HG03060 (cell line): ENCODE measurements around the gene BRME1.

Experiments used
- ATAC-seq: cut with Tn5 transposase; IDR thresholded peaks from one replicate; pipeline ENCODE4 v1.9.1; 2021; ENCODE audit warnings: low read depth, moderate number of reproducible peaks; ENCODE audit not compliant: unreplicated experiment

The BRME1 gene

GRCh38 chr19:13905634-13906520 is at the start of gene BRME1, which contains the start of gene CC2D1A:
Gene BRME1 (minus strand): TSS chr19:13906117. CDS start chr19:13904892, 1,225 bp downstream.
Gene CC2D1A (plus strand): TSS chr19:13906201. CDS start chr19:13906442, 241 bp downstream.
- no peak for ATAC-seq

GRCh38 chr19:13954185-13954584 is 48.3 kb upstream of the BRME1 start:
- ATAC-seq, result no peak

- ATAC-seq, result no peak
These were observed 47.1 kb upstream of the BRME1 start for GRCh38 chr19:13952931-13953531.

- ATAC-seq, result peak; percentile 98
These were observed 46.4 kb upstream of the BRME1 start, which contains the start of gene DCAF15 for GRCh38 chr19:13952154-13952930. Gene DCAF15 (plus strand): TSS chr19:13952509. CDS start chr19:13952513, 4 bp downstream.

- ATAC-seq, result no peak
These were observed 45.9 kb upstream of the BRME1 start for GRCh38 chr19:13951799-13952153.

- ATAC-seq, result no peak
These were observed 45.1 kb upstream of the BRME1 start for GRCh38 chr19:13951043-13951442.

- ATAC-seq, result no peak
These were observed 40.5 kb upstream of the BRME1 start for GRCh38 chr19:13946414-13946813.

- ATAC-seq, result no peak
These were observed 36.2 kb upstream of the BRME1 start for GRCh38 chr19:13942023-13942684.

- ATAC-seq, result no peak
These were observed 32.6 kb upstream of the BRME1 start, which contains the start of gene PODNL1 for GRCh38 chr19:13938301-13939064. Gene PODNL1 (minus strand): TSS chr19:13938417. CDS start chr19:13938181, 236 bp downstream.

GRCh38 chr19:13937479-13938300 is 31.8 kb upstream of the BRME1 start:
- ATAC-seq, result no peak

- no peak for ATAC-seq
These were observed 30.0 kb upstream of the BRME1 start for GRCh38 chr19:13935765-13936510.

- no peak for ATAC-seq
These were observed 28.8 kb upstream of the BRME1 start for GRCh38 chr19:13934785-13935109.

GRCh38 chr19:13932911-13933393 is 27.0 kb upstream of the BRME1 start:
- ATAC-seq, result no peak

- ATAC-seq, result no peak
These were observed 26.3 kb upstream of the BRME1 start for GRCh38 chr19:13932149-13932637.

- ATAC-seq, result no peak
These were observed 25.7 kb upstream of the BRME1 start for GRCh38 chr19:13931391-13932148.

- ATAC-seq, result no peak
These were observed 24.5 kb upstream of the BRME1 start for GRCh38 chr19:13930402-13930801.

- ATAC-seq, result no peak
These were observed 24.0 kb upstream of the BRME1 start for GRCh38 chr19:13929956-13930355.
